Thyroid gland (tissue), 4 donors: Measurements from ENCODE around the gene UBE2I.
"Not testable (repeated sequence)": the region's sequence is repeated elsewhere in the genome, so short reads cannot be mapped to it uniquely, and the experiment has no call there.

Experiments used
- POLR2A ChIP-seq, 2 donors: fragments of 450-650 bp; IDR thresholded peaks; one replicate each; pipeline ENCODE4 v1.6.1; 2017; ENCODE audit warnings: antibody characterized with exemption in 2 of 2, mild to moderate bottlenecking in 2 of 2, moderate library complexity in 1 of 2
- TF ChIP-seq, protein P1 (sequence below), 6 experiments: fragments of 200-600 bp in 3 of 6; fragments of 450-650 bp in 3 of 6; sonication (generic) in 3 of 6; IDR thresholded peaks; one replicate each; pipeline ENCODE4 v1.5.1; 2016 to 2019; ENCODE audit warnings: antibody characterized with exemption in 6 of 6, mild to moderate bottlenecking in 2 of 6, inconsistent platforms in 1 of 6, moderate library complexity in 1 of 6

DNA sequence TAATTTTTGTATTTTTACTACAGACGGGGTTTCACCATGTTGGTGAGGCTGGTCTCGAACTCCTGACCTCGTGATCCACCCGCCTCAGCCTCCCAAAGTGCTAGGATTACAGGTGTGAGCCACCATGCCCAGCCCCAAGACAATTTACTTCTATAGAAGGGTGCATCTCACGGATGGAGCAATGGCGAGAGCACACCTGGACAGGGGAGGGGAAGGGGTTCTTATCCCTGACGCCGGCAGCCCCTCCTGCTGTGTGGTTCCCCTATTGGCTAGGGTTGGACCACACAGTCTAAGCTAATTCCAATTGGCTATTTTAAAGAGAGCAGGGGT, 12.8 kb upstream of the UBE2I start:
- TF ChIP-seq, protein P1, sequence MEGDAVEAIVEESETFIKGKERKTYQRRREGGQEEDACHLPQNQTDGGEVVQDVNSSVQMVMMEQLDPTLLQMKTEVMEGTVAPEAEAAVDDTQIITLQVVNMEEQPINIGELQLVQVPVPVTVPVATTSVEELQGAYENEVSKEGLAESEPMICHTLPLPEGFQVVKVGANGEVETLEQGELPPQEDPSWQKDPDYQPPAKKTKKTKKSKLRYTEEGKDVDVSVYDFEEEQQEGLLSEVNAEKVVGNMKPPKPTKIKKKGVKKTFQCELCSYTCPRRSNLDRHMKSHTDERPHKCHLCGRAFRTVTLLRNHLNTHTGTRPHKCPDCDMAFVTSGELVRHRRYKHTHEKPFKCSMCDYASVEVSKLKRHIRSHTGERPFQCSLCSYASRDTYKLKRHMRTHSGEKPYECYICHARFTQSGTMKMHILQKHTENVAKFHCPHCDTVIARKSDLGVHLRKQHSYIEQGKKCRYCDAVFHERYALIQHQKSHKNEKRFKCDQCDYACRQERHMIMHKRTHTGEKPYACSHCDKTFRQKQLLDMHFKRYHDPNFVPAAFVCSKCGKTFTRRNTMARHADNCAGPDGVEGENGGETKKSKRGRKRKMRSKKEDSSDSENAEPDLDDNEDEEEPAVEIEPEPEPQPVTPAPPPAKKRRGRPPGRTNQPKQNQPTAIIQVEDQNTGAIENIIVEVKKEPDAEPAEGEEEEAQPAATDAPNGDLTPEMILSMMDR (IDR thresholded peaks at IDR 0.05), result not testable (repeated sequence)
- not testable (repeated sequence) for TF ChIP-seq POLR2A (IDR thresholded peaks at IDR 0.05)
